ENCODE data around the gene GRK5. TPM values are rescaled to one million over a fixed set of nuclear protein-coding genes. Genes with fewer than 3 reads are reported as not detected.

GRK5 gene
- total RNA-seq, 4 donors from 2014 or later, result 10.0 to 61.9 (median 18.1) TPM

- DNase-seq, result peak in 1 of 3 donors; percentile 16
- Histone ChIP-seq H3K27ac (peak overlapping the region in 1 of 4 donors; percentile 9), H3K27me3 (no peaks in the 10 kb centered on the region), H3K36me3 (no peaks in the 10 kb centered on the region), H3K9me3 (no peaks in the 10 kb centered on the region), H3K4me3 (no peak overlapping the region), H3K4me1 (peaks cover 0 to 14% (median 0%) of the 10 kb centered on the region in 4 donors)
- TF ChIP-seq POLR2A (IDR thresholded peaks at IDR 0.05) (no peak), CTCF (IDR thresholded peaks at IDR 0.05) (no peak)
Observed at GRCh38 chr10:119359025-119359424, 151.7 kb downstream of the GRK5 start.

GRCh38 chr10:119360181-119360921 lies 153.0 kb downstream of the GRK5 start:
- no peaks in the 10 kb centered on the region for H3K27me3 ChIP-seq
- DNase-seq, result peak in 1 of 3 donors; percentile 46
- H3K36me3 ChIP-seq, result no peaks in the 10 kb centered on the region
- no peak overlapping the region for H3K4me3 ChIP-seq
- peak overlapping the region in 2 of 4 donors; percentile 20 to 41 for H3K27ac ChIP-seq
- H3K9me3 ChIP-seq, result no peaks in the 10 kb centered on the region
- TF ChIP-seq CTCF (IDR thresholded peaks at IDR 0.05) (no peak), POLR2A (IDR thresholded peaks at IDR 0.05) (no peak)
- H3K4me1 ChIP-seq, result peaks cover 0 to 27% (median 0%) of the 10 kb centered on the region in 4 donors

- Histone ChIP-seq H3K4me3 (no peak overlapping the region), H3K27me3 (no peaks in the 10 kb centered on the region), H3K4me1 (peaks cover 0 to 28% (median 0%) of the 10 kb centered on the region in 4 donors), H3K27ac (peak overlapping the region in 1 of 4 donors; percentile 41), H3K36me3 (no peaks in the 10 kb centered on the region), H3K9me3 (no peaks in the 10 kb centered on the region)
- TF ChIP-seq CTCF (IDR thresholded peaks at IDR 0.05) (no peak), POLR2A (IDR thresholded peaks at IDR 0.05) (no peak)
- DNase-seq, result peak in 1 of 3 donors; percentile 32
Observed at GRCh38 chr10:119361037-119361436, 153.7 kb downstream of the GRK5 start.

GRCh38 chr10:119362122-119362521 lies 154.8 kb downstream of the GRK5 start:
- Histone ChIP-seq H3K27me3 (no peaks in the 10 kb centered on the region), H3K9me3 (no peaks in the 10 kb centered on the region), H3K27ac (peak overlapping the region in 3 of 4 donors; percentile 17 to 76 (median 48)), H3K36me3 (no peaks in the 10 kb centered on the region), H3K4me3 (no peak overlapping the region), H3K4me1 (peaks cover 0 to 28% (median 0%) of the 10 kb centered on the region in 4 donors)
- peak in 2 of 3 donors; percentile 52 to 68 for DNase-seq
- TF ChIP-seq POLR2A (IDR thresholded peaks at IDR 0.05) (no peak), CTCF (IDR thresholded peaks at IDR 0.05) (no peak)

GRCh38 chr10:119364645-119365600 lies 157.6 kb downstream of the GRK5 start:
- no peak for DNase-seq
- Histone ChIP-seq H3K4me3 (no peak overlapping the region), H3K36me3 (no peaks in the 10 kb centered on the region), H3K27me3 (no peaks in the 10 kb centered on the region), H3K4me1 (peaks cover 0 to 38% (median 7%) of the 10 kb centered on the region in 4 donors), H3K27ac (no peak overlapping the region), H3K9me3 (no peaks in the 10 kb centered on the region)
- TF ChIP-seq POLR2A (IDR thresholded peaks at IDR 0.05) (no peak), CTCF (IDR thresholded peaks at IDR 0.05) (no peak)

Data from Peyer's patch (tissue), 4 donors.